Right forelimb (tissue), 1 donor: ENCODE data around the gene CPED1.
"Not testable (repeated sequence)": the region's sequence is repeated elsewhere in the genome, so short reads cannot be mapped to it uniquely, and the experiment has no call there.

Experiments used
- DNase-seq: peaks from one replicate; pipeline ENCODE4 v3.0.0-alpha.2; 2018

CPED1 gene

DNA sequence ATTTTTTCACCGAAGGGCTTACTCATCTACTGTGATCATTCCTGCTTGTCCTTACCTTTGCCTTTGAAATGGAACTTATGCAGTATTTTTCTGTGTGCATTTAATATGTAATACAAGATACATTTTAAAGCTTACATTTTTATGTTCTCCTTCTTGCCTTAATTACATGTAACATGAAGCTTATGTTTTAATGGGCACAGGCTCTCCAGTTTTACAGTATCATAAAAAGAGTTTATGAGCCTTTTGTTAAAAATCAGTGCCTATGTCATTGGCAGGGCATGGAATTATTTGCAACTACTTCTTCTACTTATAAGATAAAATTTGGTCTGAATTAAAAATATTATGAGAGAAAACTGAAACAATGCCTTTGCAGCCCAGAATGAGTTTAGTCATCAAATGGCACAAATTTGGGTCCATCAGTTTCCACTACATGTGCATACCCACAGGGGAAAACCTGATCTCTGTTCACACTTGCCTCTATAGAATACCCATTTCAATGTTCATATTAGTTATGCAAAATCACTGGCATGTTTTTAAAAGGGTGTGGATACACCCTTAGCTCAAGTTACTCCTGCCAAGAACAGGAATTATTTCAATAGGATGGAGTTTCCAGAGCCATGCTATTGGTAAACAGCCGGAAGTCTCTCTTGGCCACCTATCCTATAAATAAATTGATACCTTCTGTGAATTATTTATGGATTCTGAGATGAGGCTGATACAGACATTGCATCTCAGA, 312.3 kb downstream of the CPED1 start:
- DNase-seq: no peak

DNA sequence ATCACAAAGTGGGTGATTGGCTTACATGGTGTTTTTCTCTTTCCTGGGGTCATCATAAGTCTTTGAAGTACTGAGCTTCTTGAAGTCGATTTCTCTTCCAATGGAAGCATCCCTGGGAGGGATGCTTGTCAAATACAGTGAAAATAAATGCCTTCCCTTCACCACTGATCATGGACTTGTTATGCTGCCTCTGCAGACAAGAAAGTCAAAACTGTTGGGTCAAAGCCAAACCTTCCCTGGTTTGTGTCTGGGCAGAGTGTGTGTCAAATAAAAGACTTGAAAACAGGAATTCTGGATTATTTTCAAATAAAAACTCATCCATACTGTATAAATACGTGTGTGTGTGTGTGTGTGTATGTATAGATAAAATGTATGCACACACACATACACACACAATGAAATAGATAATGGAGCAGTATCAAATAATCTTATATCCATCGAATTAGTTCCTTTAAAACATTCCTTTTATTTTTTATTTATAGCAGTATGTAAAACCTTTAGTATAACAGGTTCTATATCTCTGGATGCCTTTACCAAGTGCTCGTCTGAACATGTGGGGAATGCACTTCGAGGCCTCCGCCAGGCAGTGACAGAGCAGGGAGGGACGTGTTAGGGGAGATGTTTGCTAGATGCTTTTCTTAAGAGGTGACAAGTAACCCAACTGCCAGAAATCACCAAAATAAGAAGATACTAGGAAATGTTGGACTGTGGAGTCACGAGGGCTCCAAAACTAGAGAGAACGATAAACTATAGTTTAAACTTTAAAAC, 313.1 kb downstream of the CPED1 start:
- no peak for DNase-seq

DNA sequence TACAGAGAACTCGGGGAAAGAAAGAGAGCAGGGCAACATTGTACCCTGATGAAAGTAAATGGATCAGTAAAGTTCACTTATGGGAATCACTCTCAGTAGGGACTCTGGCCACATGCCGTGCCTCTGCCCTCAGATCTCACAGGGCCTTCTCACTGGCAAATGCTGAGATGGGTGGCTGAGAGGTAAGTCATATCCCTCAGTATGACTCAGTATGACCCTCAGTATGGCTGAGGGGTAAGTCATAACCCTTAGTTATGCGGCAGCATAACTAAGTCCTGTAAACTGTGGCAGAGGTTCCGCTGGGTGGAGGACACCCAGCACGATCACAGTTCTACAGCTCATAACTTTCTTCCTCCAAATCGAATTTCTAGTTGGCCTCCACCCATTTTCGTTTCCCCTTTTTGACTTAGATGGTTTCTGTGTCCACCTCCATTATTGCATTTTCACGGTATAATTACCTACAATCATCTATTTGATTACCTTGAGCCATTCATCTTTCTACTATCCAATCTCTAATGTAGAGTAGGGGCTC, 313.8 kb downstream of the CPED1 start:
- no peak for DNase-seq

DNA sequence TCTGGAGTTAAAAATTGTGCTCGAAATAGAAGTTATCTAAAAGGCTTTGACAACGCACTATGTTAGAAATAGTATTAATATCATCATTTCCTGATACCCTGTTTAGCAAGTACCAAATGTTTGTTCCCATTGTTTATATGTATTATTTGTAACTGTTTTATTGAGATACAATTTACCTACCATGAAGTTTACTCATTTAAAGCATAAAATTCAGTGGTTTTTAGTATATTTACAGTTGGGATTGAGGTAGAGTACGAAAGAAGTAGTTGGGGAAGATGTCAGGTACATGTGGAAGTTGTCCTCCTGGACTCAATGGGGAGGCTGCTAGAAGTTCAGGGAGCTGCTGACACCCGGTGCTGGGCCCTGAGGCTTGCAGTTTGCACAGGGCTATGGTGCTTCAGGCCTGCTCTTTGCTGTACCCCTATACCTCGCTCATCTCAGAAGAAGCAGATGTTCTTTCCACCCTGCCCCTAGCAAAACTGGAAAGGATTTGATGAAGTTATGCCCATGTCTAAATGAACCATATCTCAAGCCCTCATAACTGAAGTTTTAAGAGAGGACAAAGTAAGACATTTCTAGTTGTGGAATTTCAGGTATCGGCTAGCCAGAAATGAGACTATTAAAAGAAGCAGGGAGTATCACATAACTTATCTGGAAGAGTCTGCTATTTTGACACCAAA, 315.1 kb downstream of the CPED1 start:
- no peak for DNase-seq

DNA sequence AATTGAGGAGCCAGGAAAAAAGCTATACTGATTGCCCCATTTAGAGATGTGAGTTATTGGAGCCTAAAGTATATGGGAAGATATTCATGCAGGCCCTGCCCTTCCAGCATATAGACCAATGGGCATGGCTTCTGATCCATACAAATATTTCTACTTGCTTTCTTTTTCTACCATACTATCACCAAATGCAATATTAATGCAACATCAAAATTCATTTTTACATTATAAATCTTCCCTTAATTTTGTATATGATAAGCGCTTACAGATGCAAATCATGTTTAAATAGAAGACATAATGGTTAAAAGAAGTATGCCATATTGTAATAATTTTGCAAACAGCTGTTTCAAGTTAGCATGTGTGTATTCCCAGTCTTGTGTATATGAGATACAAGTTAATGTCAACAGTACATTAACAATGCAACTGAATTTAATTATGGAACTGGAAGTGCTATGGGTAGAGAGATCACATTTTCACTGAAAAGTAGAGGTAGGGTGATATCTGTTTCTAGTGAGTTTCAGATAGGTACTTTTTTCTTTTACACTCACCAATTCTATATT, 315.7 kb downstream of the CPED1 start:
- no peak for DNase-seq

DNA sequence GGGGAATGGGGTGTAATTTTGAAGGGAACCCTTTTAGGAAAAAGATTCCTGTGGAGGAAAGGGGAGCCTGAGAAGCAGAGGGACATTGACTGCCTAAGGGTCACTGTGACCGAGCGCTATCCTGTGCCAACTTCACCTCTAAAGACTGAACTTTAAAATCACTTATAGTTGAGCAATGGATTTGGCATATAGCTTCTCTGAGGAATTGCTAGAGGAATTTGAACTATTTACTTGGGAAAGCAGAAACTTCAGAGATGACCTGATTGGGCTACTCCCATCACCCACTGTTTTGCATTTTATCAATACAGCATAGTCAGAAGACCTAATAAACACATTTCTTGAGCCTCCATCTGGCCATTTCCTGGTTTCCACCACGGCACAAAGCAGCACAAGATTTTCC, 316.6 kb downstream of the CPED1 start:
- DNase-seq: no peak

DNA sequence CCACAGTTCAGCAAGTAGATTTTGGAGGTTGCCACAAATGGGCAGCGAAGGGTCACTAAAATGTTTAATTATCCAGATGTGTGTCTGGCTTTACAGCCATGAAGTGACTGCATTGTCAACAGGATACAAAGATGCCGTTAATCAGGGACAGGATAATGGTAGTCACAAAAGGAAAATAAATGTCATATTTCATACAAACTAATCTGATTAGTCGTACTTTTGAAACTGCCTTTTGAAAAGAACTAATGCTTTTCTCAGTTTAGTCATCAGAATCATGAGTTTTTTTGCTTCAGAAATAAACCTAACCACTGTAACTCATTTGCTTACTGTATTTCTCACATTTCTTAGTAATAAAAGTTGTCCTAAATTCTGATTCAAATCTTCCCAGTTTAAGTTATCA, 318.1 kb downstream of the CPED1 start:
- DNase-seq: no peak

DNA sequence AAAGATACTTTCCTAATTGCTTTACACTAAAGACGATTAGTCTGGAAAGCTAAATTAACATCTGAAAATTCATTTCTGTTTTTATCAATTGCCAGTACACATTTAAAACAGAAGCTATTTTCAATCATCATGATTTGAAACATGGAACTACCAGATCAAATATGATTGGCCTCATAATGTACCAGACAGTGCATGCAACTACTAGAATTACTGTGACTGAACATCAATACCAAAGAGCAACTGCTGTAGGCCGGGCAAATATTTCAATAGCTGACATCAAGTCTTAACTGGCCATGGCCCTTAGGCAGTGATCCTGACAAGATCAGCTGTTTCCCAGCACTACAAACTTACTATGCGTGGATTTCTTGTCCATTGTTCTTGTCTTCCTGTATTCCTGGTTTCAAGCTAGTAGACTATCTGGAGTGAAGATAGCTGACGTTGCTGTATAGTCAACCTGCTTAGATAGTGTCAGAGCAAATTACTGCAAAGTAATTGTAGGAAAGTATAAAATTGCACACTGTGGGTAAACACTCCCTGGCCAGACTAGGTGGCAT, 318.6 kb downstream of the CPED1 start:
- no peak for DNase-seq

DNA sequence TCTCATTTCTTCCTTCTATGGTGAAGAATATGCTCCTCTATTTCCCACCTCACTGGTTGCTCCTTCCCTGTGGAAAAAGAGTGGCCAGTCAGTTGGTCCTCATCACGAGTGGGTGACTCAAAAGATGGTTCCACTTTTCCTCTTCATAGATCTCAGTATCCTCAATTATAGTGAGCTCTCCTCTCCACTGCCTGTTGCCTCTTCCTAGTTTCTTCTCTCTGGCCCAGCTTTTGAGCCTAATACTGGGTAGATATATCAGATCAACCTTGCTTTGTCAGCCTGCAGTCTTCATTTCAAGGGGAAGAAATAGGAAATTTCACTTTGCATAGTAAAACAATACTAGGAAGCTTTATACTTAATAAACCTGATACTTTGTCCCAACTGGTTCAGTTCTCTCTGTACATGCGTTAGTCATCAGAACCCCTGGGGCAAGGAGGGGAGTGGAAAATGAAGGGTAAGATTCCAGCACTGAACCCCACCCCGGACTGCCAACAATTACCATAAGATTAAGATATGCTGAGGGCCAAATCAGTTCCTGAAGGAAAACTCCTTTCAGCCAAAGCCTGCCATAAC, 324.8 kb downstream of the CPED1 start:
- DNase-seq: no peak

DNA sequence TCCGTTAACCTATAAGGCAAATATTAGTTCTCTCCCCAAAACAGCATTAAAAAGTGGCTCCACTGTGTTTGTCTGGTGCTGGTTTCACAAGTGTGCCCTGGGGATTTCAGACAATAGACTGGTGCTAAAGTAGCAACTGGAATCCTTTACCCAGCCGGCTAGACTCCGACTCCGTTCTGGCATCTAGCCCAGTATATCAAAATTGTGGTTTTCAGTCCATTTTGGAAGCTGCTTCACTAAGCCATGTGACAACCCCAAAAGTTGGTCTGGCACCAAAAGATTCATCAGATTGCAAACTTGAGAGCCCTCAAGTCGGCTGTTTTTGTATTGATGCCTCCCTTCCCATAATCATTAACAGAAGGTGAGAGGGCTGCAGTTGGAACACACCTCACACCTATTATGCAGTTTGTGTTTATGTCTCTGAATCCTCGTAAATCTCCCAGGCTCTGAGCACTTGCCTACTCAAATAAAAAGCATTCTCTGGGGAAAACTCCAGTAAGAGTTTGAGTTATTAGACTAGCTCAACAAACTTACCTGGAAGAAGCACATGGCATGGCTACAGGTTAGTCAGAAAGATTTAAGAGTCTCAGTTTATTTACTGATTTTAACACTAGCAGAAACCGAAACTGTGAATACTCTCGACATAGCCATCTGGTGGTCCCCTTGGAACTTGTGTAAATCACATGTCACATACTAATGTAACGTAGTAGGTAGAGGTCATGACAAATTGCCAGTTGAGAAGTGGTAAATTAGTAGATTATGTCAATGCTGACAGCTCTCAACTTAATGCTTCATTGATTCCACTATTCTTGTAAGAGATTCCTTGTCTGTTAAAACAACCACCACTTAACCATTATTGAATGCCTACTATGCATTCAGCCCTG, 325.5 kb downstream of the CPED1 start:
- DNase-seq: no peak

DNA sequence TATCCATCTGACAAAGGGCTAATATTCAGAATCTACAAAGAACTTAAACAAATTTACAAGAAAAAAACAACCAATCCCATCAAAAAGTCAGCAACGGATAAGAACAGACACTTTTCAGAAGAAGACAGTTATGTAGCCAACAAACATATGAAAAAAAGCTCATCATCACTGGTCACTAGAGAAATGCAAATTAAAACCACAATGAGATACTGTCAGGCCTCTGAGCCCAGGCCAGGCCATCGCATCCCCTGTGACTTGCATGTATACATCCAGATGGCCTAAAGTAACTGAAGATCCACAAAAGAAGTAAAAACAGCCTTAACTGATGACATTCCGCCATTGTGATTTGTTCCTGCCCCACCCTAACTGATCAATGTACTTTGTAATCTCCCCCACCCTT, 326.7 kb downstream of the CPED1 start:
- DNase-seq: not testable (repeated sequence)

DNA sequence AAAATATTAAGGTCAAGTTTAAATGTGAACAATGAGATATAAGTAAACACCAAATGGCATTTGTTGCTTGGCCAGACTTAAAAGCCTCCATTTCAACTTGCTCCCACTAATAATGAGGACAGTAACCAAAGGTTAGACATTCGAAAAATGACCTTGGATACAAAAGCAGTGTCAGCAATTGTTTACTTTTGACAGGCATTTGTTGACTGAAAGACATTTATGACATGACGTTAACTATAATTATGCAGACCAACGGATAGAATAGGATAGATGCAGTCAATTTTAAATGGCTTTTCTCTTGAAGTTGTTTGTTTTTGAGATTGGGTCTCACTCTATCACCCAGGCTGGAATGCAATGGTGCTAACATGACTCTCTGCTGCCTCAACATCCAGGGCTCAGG, 333.9 kb downstream of the CPED1 start:
- no peak for DNase-seq

DNA sequence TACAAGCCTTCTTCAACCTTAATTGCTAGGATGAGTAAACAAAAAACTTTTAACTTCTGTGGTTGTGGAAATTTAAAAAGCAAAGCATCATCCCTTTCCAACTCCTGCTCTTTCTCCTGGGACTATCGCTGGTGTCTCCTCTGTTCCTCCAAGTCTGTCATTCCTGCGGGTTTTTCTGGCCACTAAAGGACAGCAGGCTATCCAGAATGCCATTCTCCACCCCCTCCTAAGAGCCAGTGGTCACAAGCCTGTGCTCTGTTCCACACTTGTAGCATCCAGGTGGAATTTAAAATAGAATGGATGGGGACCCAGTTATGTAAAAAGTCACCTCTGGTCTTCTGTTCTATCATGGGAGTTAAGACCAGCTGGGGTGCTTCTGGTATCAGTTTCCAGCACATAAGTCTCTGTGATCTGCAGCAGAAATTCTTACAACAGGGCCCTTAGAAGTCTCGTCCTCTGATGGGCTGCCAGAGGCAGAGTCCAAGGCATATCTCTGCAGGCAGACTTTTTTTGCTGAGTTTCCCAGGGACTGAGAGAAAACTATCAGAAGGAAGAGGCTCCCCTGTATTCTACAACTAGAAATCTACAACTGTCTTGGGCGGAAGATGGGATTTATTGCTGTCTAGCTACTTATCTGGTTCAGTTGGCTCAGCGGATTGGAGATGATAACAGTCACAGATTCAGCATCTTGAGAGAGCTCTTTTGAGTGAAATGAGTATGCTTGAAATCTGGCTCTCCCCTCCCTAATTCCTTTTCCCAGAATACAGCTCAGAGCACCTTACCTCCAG, 335.2 kb downstream of the CPED1 start:
- no peak for DNase-seq

DNA sequence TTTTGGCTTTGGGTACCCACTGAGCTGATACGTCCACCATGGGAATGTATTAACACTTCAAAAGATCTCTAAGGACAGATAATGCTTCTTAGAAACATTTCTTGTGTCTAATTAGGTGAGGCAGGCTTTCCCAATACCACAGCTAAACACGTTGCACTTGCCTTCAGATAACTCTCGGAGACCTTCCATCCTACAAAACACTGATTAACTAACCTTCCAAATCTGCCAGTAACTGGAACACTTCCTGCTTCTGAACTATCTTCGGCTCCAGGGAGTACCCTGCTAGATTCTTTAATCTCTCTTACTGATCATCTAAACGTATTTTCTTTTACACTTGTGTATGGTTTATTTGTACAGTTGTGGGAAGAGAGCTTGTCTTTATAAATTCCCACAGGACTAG, 339.2 kb downstream of the CPED1 start:
- DNase-seq: no peak

DNA sequence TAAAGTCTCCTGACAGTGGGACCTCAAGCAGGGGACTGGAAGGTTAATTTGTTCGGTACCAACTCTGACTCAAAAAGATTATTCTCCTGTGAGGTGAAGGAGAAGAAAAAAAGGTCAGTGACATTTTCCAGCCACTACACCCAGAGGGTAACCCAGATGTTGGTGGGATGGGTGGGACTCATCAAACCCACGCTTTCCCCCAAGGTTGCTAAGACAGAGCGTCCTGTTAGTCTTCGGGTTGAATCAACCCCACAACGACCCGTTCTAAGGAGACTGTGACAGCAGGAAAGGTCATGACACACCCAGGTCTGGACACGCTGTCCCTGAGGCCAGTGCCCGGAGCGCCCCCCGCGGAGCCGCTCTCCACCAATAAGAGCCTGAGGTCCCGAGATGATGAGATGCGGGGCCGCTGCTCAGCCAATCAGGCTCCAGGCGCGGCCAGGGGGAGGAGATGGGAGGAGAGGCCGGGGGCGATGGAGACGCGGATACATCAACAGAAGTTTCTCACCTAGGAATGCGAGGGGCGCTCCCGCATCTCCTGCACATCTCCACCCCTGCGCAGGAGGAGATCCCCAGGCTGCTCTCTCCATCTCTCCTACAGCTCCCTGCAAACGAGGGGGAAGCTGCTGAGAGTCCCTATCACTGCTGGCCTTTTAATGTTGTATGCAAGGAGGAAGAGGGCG, 340.1 kb downstream of the CPED1 start, which contains the start of gene WNT16:
Gene WNT16 (plus strand): TSS at position 493 of the 683 bp plus-strand sequence. CDS start 293 bp downstream, outside the sequence.
- no peak for DNase-seq

DNA sequence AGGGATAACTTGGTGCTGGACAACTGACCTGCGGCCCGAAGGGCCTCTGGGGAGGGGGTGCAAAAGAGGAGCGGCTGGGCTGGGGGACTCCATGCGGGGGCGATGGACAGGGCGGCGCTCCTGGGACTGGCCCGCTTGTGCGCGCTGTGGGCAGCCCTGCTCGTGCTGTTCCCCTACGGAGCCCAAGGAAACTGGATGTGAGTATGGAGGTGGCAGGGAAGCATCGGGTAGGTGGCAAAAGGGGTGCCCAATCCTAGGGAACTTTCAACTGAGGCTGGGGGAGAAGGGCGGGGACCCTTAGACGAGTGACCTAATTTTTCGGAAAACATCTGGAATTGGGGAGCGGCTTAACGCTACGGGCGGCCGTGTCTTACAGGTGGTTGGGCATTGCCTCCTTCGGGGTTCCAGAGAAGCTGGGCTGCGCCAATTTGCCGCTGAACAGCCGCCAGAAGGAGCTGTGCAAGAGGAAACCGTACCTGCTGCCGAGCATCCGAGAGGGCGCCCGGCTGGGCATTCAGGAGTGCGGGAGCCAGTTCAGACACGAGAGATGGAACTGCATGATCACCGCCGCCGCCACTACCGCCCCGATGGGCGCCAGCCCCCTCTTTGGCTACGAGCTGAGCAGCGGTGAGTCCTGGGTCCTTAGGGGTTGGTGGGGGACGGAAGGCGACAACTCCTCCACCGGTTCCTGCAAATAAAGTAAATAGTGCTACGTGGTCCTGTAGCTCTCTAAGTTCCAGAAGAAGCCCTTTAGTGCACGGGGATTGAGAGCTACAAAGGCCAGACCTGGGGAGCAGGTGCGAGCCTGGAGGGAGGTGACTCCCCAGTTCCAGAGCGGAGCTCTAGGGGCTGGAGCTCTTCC, 340.9 kb downstream of the CPED1 start:
- peak; percentile 57 for DNase-seq

DNA sequence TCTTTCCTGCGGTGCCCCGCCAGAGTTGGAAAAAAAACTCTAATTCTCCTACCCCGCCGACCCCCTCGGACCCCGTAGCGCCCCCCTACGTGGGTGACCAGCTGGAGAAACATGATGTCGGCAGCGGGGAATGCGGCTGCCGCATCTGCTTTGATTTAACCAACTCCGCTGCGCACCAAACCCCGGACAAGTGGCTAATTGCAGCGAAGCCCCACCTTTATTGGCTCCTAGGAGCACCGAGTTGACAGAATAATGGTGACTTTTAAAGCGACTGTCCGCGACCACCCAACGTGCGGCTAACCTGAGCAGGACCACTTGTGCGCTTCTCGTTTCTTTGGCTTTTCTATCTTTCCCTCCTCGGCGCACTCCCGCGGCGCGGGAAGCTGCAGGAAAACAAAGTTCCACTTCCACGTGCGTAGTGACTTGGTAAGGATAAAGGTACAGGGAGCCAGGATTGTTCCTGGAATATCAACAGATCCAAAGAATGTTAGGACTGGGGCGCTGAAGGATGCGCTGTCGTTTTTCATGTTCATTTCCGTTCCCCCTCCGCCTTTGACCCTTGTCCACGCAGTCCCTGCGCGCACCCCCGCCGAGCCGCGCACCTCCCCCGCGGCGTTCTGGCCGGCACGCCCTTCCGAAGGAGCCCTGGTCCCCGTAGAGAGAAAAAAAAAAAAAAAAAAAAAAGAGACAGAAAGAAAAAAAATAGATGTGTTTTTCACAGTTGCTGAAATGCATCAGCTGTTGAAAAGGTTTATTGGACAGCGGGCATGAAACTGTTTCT, 341.7 kb downstream of the CPED1 start:
- DNase-seq: peak; percentile 56

DNA sequence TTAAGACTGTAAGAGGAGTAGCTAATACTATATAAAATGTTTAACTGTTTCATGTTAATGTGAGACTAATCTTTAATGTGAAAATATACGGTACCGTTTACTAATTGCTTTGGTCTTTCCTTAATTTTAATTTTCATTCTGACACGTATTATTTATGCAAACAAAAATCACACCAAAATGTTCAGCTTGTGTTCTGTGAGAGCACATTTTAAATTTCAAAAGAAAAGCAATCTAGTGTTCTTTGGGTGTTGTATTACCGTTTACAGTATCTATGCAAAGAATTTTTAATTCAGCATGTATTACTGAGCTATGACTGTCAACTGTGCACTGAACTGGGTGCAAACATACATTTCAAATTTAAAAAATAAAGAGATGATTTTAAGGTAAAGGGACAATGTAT, 342.5 kb downstream of the CPED1 start:
- no peak for DNase-seq
